ENCODE measurements around the gene HOXB8.

DNA sequence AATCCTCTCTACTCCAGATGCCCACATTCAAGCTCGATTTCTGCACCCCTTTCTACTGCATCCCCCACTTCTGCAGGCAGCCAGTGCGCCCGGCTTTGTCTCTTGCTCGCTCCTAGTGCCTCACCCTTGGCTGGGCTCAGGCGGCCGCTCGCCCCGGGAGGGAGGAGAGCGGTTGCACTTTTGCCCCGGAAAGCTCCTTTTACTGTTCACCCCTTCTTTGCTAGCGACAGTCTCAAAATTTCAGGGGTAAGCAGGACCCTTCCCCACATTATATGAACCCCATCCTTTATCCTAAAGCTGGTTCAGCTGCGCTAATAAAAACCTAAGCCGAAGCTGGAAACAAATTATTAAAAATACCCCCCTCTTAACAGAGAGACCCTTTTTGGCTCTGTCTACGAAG, 22.5 kb downstream of the HOXB8 start:
- TF ChIP-seq, protein P1, sequence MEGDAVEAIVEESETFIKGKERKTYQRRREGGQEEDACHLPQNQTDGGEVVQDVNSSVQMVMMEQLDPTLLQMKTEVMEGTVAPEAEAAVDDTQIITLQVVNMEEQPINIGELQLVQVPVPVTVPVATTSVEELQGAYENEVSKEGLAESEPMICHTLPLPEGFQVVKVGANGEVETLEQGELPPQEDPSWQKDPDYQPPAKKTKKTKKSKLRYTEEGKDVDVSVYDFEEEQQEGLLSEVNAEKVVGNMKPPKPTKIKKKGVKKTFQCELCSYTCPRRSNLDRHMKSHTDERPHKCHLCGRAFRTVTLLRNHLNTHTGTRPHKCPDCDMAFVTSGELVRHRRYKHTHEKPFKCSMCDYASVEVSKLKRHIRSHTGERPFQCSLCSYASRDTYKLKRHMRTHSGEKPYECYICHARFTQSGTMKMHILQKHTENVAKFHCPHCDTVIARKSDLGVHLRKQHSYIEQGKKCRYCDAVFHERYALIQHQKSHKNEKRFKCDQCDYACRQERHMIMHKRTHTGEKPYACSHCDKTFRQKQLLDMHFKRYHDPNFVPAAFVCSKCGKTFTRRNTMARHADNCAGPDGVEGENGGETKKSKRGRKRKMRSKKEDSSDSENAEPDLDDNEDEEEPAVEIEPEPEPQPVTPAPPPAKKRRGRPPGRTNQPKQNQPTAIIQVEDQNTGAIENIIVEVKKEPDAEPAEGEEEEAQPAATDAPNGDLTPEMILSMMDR (IDR thresholded peaks at IDR 0.05; ENCODE audit: poor library complexity) = no peak
- TF ChIP-seq EZH2 (IDR thresholded peaks at IDR 0.05; ENCODE audit: borderline replicate concordance) = peak; percentile 34

Data from hepatocyte (in vitro differentiated cells).